Spleen (tissue), 7 donors: ENCODE results near the gene GNB3.

Experiments
- CTCF ChIP-seq, 11 experiments: fragments of 200-600 bp in 7 of 11; fragments of 450-650 bp in 4 of 11; sonication (generic) in 4 of 11; IDR thresholded peaks in 8 of 11; conservative IDR thresholded peaks in 3 of 11; 1 replicate in 7 of 11; 2 replicates in 4 of 11; pipeline versions ENCODE4 v1.4.0 to v1.8.0; 2016 to 2021; ENCODE audit warnings: antibody characterized with exemption in 11 of 11, inconsistent platforms in 4 of 11, mild to moderate bottlenecking in 1 of 11
- POLR2AphosphoS5 ChIP-seq, 3 donors: sonication (generic); formaldehyde crosslinking; IDR thresholded peaks; one replicate each; pipeline ENCODE4 v1.5.1; 2017; ENCODE audit warnings: antibody characterized with exemption in 3 of 3
- donor health status: DM: no; HTN: no; CAD: no; lungs with moderate emphysema.
- donor health status: DM: no; HTN: no; CAD: no.
- donor health status: DM: no; HTN: no; CAD: no.

- TF ChIP-seq CTCF (IDR thresholded peaks at IDR 0.05 in 8 of 11, conservative IDR thresholded peaks at IDR 0.05 in 3 of 11): no peak
- TF ChIP-seq POLR2AphosphoS5 (IDR thresholded peaks at IDR 0.05): peak in 2 of 3 donors; percentile 34 to 56
Observed at GRCh38 chr12:6871052-6871957, 30.6 kb downstream of the GNB3 start.
